ENCODE results near the gene BCL11B. TPM values are rescaled to one million over a fixed set of nuclear protein-coding genes. Genes with fewer than 3 reads are reported as not detected.

BCL11B gene
- total and polyA plus RNA-seq, 10 of the 15 experiments (the other 5 are each of a cell fraction or from before 2014, with no cell fraction given), result 0.38 to 5.5 (median 1.3) TPM

DNA sequence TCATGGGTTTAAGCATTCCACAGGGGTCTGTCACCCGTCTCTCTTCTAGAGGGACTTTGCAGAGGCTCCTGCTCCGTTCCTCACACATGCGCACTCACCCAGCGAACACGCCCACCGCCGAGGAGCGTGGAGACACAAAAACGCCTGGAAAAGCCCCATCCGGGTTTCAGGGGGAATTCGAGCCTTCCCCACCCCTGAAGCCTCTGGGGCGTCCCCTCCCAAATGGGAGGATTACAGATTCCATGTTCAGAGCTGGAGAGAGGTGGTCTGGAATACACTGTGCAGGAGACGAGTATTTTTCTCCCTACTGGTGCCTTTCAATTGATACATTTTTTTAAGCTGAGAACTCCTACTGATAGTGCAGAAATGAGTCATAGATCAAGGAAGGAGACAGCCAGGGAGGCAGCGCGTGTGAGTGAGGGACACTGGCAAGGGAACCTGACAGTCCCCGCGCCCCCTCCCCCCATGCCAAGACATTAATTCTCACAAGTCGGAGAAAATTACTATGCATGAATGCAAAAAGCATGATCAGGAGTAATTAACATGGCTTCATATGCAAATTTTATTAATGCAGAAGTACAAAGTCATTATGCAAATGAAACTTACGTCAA, 36.9 kb downstream of the BCL11B start:
- no peaks in the 10 kb centered on the region for H3K79me2 ChIP-seq (ENCODE audit: control insufficient read depth, insufficient read depth, low read length)
- intact Hi-C loops (cut with micrococcal nuclease; ENCODE audit: unreplicated experiment), result no loop called here
- H3K36me3 ChIP-seq (ENCODE audit: control insufficient read depth in 2 of 2, insufficient read depth in 2 of 2, low read length in 1 of 2), result no peaks in the 10 kb centered on the region
- no peaks in the 10 kb centered on the region for H4K20me1 ChIP-seq (ENCODE audit: control insufficient read depth, insufficient read depth)
- no peak for DNase-seq (ENCODE audit: low read depth, low spot score)
- CTCF ChIA-PET, result no interaction called here
- FAIRE-seq, result no peak
- peak; percentile 73 for TF ChIP-seq EED (IDR thresholded peaks at IDR 0.05; ENCODE audit: low read depth)
- TF ChIP-seq CBFB (IDR thresholded peaks at IDR 0.05; ENCODE audit: low read depth), result no peak
- TF ChIP-seq JUNB (IDR thresholded peaks at IDR 0.05), result peak; percentile 71
- no peaks in the 10 kb centered on the region for H3K27me3 ChIP-seq (replicated peaks in 1 of 2; ENCODE audit: control insufficient read depth in 2 of 2, insufficient read depth in 2 of 2, low read length in 1 of 2)
- H2AFZ ChIP-seq (ENCODE audit: control insufficient read depth, low read depth, low read length), result no peak overlapping the region
- H3K27ac ChIP-seq (ENCODE audit: control insufficient read depth, insufficient read depth), result no peak overlapping the region
- in situ Hi-C loops (cut with MboI), result no loop called here
- ATAC-seq, result no peak
- no peak overlapping the region for H3K4me3 ChIP-seq
- no peak overlapping the region for H3K4me2 ChIP-seq (ENCODE audit: control insufficient read depth, insufficient read depth)
- POLR2A ChIA-PET, result interaction anchor here (0.7 kb wide), 1 partner anchor 87 kb away, joined by 8 read pairs; no protein-coding TSS in a partner anchor
- SMC1A ChIA-PET (ENCODE audit: uncharacterized antibody, unreplicated experiment), result interaction anchor here (0.8 kb wide), 1 partner anchor 13 kb away, joined by 3 read pairs; no protein-coding TSS in a partner anchor
- no peak overlapping the region for H3K9ac ChIP-seq (ENCODE audit: control insufficient read depth, insufficient read depth, low read length)
- no TSS peak for BruUV-seq (replicated peaks)
- H3K4me1 ChIP-seq (ENCODE audit: control insufficient read depth, insufficient read depth, low read length), result no peaks in the 10 kb centered on the region; the same call in 1 of the 2 replicates
- RAD21 ChIA-PET (ENCODE audit: unreplicated experiment), result no interaction called here
- peaks cover 2% of the 10 kb centered on the region; the same call in 1 of the 3 replicates for H3K9me3 ChIP-seq (replicated peaks; ENCODE audit: control insufficient read depth, insufficient read depth, low read length)
- WGBS (ENCODE audit: insufficient coverage, insufficient replicate concordance, low lambda C conversion rate, missing lambda C conversion rate), result 16% methylated on average over 19 of the region's 19 CpGs

GRCh38 chr14:99234355-99234754, 37.6 kb downstream of the BCL11B start:
- no peak overlapping the region for H3K9ac ChIP-seq (ENCODE audit: control insufficient read depth, insufficient read depth, low read length)
- ChIA-PET CTCF (interaction anchor here (0.6 kb wide), 1 partner anchor 139 kb away, joined by 3 read pairs; no protein-coding TSS in a partner anchor), POLR2A (no interaction called here), SMC1A (ENCODE audit: uncharacterized antibody, unreplicated experiment) (interaction anchor here (0.5 to 0.8 kb wide), 2 partner anchors 9 to 13 kb away, joined by 3 read pairs; no protein-coding TSS in a partner anchor), RAD21 (ENCODE audit: unreplicated experiment) (no interaction called here)
- H3K4me1 ChIP-seq (ENCODE audit: control insufficient read depth, insufficient read depth, low read length), result no peaks in the 10 kb centered on the region; the same call in 1 of the 2 replicates
- intact Hi-C loops (cut with micrococcal nuclease; ENCODE audit: unreplicated experiment), result no loop called here
- H3K36me3 ChIP-seq (ENCODE audit: control insufficient read depth in 2 of 2, insufficient read depth in 2 of 2, low read length in 1 of 2), result no peaks in the 10 kb centered on the region
- FAIRE-seq (no peak), DNase-seq (ENCODE audit: low read depth, low spot score) (no peak), ATAC-seq (no peak)
- H3K79me2 ChIP-seq (ENCODE audit: control insufficient read depth, insufficient read depth, low read length), result no peaks in the 10 kb centered on the region
- 50% methylated on average over 9 of the region's 9 CpGs for WGBS (ENCODE audit: insufficient coverage, insufficient replicate concordance, low lambda C conversion rate, missing lambda C conversion rate)
- no TSS peak for BruUV-seq (replicated peaks)
- no peak overlapping the region for H3K4me3 ChIP-seq
- no peaks in the 10 kb centered on the region for H4K20me1 ChIP-seq (ENCODE audit: control insufficient read depth, insufficient read depth)
- peaks cover 2% of the 10 kb centered on the region; the same call in 1 of the 3 replicates for H3K9me3 ChIP-seq (replicated peaks; ENCODE audit: control insufficient read depth, insufficient read depth, low read length)
- no peak overlapping the region for H2AFZ ChIP-seq (ENCODE audit: control insufficient read depth, low read depth, low read length)
- H3K4me2 ChIP-seq (ENCODE audit: control insufficient read depth, insufficient read depth), result no peak overlapping the region
- TF ChIP-seq DPF2 (IDR thresholded peaks at IDR 0.05), result no peak
- no peak for TF ChIP-seq EP300 (IDR thresholded peaks at IDR 0.05; ENCODE audit: borderline replicate concordance in 1 of 2, control insufficient read depth in 1 of 2, low read depth in 2 of 2, low read length in 2 of 2)
- TF ChIP-seq RFX5 (IDR thresholded peaks at IDR 0.05; ENCODE audit: low read depth, low read length), result no peak
- no peak for TF ChIP-seq SREBF2 (IDR thresholded peaks at IDR 0.05; ENCODE audit: low read length)
- TF ChIP-seq CREB1 (IDR thresholded peaks at IDR 0.05; ENCODE audit: low read depth), result no peak
- H3K27ac ChIP-seq (ENCODE audit: control insufficient read depth, insufficient read depth), result no peak overlapping the region
- H3K27me3 ChIP-seq (replicated peaks in 1 of 2; ENCODE audit: control insufficient read depth in 2 of 2, insufficient read depth in 2 of 2, low read length in 1 of 2), result no peaks in the 10 kb centered on the region
- in situ Hi-C loops (cut with MboI), result no loop called here
